SK-N-MC (cell line): ENCODE measurements around the gene DNAH5.
A peak's percentile ranks its signal among the peaks of the same experiment; 100 is the strongest.

ENCODE experiments used
- DNase-seq: peaks from one replicate; pipeline ENCODE4 v3.0.0-alpha.2; 2011; ENCODE audit warnings: low read depth, low spot score
- H3K27ac ChIP-seq: fragments of 200-600 bp; sonication (generic); 2 replicates; pipeline ENCODE4 v1.5.1; 2016; ENCODE audit warnings: mixed run types
- H3K36me3 ChIP-seq: fragments of 200-600 bp; sonication (generic); 2 replicates; pipeline ENCODE4 v1.6.1; 2017; ENCODE audit warnings: antibody characterized with exemption, low read length, mixed read lengths; ENCODE audit not compliant: insufficient read depth
- H3K4me3 ChIP-seq: fragments of 200-600 bp; sonication (generic); 2 replicates; pipeline ENCODE4 v1.5.1; 2016
- H3K9ac ChIP-seq: fragments of 200-600 bp; sonication (generic); 2 replicates; pipeline ENCODE4 v1.8.0; 2017; ENCODE audit warnings: mixed run types, mixed read lengths; ENCODE audit not compliant: insufficient read length
- H3K9me3 ChIP-seq: fragments of 200-600 bp; sonication (generic); 2 replicates; pipeline ENCODE4 v1.6.1; 2017; ENCODE audit warnings: low read depth, mild to moderate bottlenecking, antibody characterized with exemption, low read length, moderate library complexity, mixed read lengths
- EZH2 ChIP-seq: fragments of 200-600 bp; sonication (generic); IDR thresholded peaks from one replicate; pipeline ENCODE4 v1.6.1; 2017; ENCODE audit warnings: antibody characterized with exemption
- FOXP2 ChIP-seq: optimal IDR thresholded peaks from 2 replicates; pipeline ENCODE3; 2011; ENCODE audit warnings: mild to moderate bottlenecking, moderate library complexity; ENCODE audit not compliant: insufficient read depth; ENCODE audit errors: extremely low read length, control extremely low read depth
- POLR2AphosphoS5 ChIP-seq: IDR thresholded peaks from 2 replicates; pipeline ENCODE4 v1.6.1; 2012; ENCODE audit warnings: mild to moderate bottlenecking, low read depth, low read length, borderline replicate concordance

DNAH5 gene

DNA sequence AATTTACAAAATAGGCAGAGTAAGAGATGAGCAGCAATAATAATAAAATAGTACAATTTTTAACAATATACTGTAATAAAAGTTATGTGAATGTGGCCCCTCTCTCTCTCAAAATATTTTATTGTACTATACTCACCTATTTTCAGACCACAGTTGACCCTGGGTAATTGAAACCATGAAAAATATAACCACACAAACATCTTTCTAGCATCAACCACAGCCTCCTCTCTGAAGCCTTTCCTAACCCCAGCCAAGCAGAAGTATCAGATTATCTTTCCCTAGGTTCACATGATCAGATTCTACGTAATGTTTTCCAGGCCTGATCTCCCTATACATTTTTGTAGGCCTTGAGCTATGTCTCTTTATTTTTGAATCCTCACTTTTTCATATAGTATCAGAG is 35.2 kb downstream of the DNAH5 start:
- Histone ChIP-seq H3K4me3 (no peak overlapping the region), H3K9ac (no peak overlapping the region), H3K36me3 (no peaks in the 10 kb centered on the region), H3K9me3 (no peaks in the 10 kb centered on the region), H3K27ac (no peak overlapping the region)
- DNase-seq: no peak
- TF ChIP-seq FOXP2 (no peak), EZH2 (no peak), POLR2AphosphoS5 (no peak)

DNA sequence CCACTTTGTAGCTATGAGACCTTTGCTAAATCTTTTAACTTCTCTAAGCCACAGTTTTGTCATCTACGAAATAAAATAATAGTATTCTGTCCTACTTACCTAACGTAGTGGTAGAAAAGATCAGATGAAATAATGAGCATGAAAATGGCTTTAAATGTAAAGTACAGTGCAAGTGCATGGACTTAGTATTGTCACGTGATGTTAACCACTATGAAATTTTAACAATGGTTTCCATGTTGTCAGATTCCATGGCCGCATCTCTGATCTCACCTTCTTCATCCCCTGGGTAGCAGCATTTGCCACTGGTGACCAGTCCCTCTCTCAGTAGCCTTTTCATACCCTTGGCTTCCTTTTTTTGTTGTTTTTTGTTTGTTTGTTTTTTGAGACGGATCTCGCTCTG is 45.9 kb downstream of the DNAH5 start:
- Histone ChIP-seq H3K36me3 (no peaks in the 10 kb centered on the region), H3K9me3 (no peaks in the 10 kb centered on the region), H3K9ac (no peak overlapping the region), H3K27ac (no peak overlapping the region), H3K4me3 (no peak overlapping the region)
- DNase-seq: no peak
- TF ChIP-seq POLR2AphosphoS5: no peak
- no peak for TF ChIP-seq EZH2
- no peak for TF ChIP-seq FOXP2

DNA sequence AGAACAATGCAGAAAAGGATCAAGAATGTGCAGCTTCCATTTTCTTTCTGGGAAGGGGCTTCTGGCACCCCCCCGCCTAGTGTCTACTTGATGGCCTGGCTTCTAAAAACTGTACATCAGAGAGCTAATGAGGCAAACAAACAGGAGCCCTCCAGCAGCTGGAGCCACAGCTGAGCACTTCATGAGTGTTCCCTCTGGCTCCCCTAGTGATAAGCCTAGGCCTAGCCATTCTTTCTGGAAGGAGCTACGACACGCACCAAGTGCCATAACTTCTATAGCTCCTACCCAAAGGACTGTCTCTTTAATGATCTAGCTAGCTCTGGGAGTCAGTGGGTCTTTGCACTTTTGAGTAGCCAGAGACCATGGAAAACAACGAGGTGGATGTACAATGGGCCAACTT is 66.1 kb downstream of the DNAH5 start:
- H3K27ac ChIP-seq: no peak overlapping the region
- no peak for TF ChIP-seq EZH2
- TF ChIP-seq POLR2AphosphoS5: no peak
- no peak for TF ChIP-seq FOXP2
- no peaks in the 10 kb centered on the region for H3K9me3 ChIP-seq
- H3K9ac ChIP-seq: no peak overlapping the region
- no peak overlapping the region for H3K4me3 ChIP-seq
- DNase-seq: no peak
- H3K36me3 ChIP-seq: no peaks in the 10 kb centered on the region

DNA sequence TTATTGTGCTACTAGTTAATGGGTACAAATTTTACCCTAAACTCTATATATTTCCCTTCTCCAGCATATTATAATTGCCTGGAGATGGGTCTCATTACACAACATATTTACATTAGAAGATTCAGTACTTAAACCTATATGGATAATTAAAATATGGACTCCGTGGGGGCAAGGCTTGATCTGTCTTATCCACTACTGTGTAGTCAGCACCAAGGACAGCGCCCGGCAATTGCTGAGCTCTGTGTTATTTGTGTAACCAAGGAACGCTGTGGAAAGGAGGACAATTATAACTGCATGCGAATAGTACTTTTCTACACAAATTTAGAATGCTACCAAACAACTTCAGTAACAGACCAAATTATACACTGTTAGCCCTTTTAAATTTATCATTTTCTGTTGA is 77.7 kb downstream of the DNAH5 start:
- DNase-seq: peak; percentile 24
- H3K4me3 ChIP-seq: no peak overlapping the region
- no peak for TF ChIP-seq EZH2
- H3K36me3 ChIP-seq: no peaks in the 10 kb centered on the region
- H3K9ac ChIP-seq: no peak overlapping the region
- H3K27ac ChIP-seq: no peak overlapping the region
- no peaks in the 10 kb centered on the region for H3K9me3 ChIP-seq

DNA sequence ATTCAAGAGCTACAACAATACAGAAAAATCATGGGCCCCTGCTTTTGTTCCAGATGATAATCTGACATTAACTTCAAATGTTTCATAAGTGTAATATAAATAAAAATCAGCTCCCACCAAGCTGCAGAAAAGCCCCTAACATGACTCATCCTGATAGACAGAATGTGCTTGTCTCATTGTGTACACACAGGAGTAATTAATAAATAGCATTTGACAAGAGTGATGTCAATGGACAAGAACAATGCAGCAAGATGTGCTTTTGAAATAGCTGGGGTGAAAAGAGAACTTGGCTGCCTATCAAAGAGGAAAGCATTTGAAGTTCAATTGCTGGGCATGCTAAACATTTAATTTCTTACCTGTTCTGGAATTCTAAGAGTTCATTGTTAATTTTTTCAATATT is 79.2 kb downstream of the DNAH5 start:
- no peak for TF ChIP-seq FOXP2
- TF ChIP-seq EZH2: no peak
- TF ChIP-seq POLR2AphosphoS5: no peak
- DNase-seq: no peak
- no peak overlapping the region for H3K4me3 ChIP-seq
- no peaks in the 10 kb centered on the region for H3K36me3 ChIP-seq
- H3K9me3 ChIP-seq: no peaks in the 10 kb centered on the region
- H3K9ac ChIP-seq: no peak overlapping the region
- H3K27ac ChIP-seq: no peak overlapping the region

DNA sequence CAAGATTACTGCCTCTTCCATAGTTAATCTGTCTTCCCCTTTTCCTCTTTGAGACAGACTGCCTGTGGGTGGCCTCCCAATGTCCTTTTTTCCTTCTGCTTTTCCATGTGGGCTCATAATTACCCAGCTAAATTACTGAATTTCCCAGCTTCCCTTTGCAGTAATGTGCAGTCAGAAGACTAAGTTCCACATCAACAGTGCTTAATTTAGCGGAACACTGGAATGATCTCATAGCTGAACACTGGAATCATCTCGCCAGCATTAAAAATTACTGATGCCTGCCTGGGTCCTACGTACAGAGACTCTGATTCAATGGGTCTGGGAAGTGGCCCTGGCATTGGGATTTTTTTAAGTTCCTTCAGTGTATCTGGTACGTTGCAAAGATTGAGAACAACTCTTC is 84.3 kb downstream of the DNAH5 start:
- TF ChIP-seq FOXP2 (no peak), EZH2 (no peak), POLR2AphosphoS5 (no peak)
- H3K36me3 ChIP-seq: no peaks in the 10 kb centered on the region
- no peak overlapping the region for H3K4me3 ChIP-seq

DNA sequence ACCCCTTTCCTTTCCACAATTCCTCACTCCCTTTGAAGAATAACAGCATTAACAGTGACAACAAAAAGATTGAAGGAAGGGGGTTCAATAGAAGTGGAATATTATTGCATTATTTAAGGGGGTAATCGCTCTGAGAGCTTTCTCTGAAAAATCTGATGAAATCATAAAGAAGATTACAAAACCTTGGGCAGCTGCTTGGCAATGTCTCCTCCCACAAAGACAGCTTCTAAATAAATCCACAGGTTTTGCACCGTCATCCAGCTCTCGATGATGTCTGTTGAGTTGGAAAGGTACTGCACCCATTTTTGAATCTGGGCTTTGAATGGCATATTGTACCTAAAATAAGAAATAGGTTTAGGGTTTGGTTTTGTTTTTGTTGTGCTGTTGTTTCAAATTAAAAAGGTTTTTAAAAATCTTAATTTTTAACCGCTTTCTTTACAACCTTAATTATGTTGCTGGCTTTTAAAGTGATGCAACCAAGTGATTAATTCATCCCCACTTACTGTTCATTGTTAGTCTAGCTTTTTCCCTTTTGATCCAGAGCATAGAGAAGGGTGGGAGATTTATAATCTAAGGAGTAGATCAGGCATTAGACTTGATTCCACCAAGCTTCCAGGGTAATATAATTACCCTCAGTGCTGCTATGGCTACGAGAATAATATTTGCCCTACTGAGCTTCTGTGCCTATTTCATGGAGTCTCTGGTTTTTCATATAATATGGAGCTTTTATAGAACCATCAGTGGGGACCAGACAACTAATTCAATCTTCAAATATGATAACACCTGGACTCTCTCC is 85.0 kb downstream of the DNAH5 start:
- Histone ChIP-seq H3K27ac (no peak overlapping the region), H3K4me3 (no peak overlapping the region), H3K9me3 (no peaks in the 10 kb centered on the region), H3K9ac (no peak overlapping the region), H3K36me3 (no peaks in the 10 kb centered on the region)
- no peak for DNase-seq
- TF ChIP-seq EZH2: no peak
- TF ChIP-seq FOXP2: no peak
- TF ChIP-seq POLR2AphosphoS5: no peak

More for the DNA sequence above, 84.3 kb downstream of the DNAH5 start:
- no peak overlapping the region for H3K9ac ChIP-seq
- DNase-seq: no peak
- H3K9me3 ChIP-seq: no peaks in the 10 kb centered on the region
- H3K27ac ChIP-seq: no peak overlapping the region

DNA sequence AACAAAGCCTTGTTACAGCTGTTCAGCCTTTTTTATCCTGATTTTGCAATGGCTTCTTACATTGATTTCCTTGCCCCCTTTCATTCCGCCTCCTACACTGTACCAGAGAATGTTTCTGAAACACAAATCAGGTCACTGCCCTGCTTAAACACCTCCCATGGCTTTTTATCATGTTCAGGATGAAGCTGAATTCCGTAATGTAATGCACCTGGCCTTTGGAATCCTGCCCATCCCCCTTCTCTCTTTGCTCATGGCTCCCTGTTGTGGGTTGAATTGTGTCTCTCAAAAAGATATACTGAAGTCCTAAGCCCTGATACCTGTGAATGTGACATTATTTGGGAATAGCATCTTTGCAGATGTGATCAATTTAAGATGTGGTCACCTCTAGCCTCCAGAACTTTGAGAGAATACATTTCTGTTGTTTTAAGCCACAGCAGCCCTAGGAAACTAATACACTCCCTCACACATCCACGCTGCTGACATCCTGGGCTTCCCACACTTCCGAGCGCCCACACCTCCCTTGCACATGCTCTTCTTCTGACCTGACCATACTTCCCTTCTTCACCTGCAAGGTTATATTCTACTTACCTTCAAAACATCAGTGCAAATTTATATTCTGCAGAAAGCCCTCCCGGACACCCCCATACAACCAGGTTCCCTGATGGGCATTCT is 101.2 kb downstream of the DNAH5 start:
- TF ChIP-seq EZH2 (no peak), FOXP2 (no peak), POLR2AphosphoS5 (no peak)
- Histone ChIP-seq H3K9me3 (no peaks in the 10 kb centered on the region), H3K36me3 (no peaks in the 10 kb centered on the region), H3K27ac (no peak overlapping the region), H3K9ac (no peak overlapping the region), H3K4me3 (no peak overlapping the region)
- DNase-seq: no peak

DNA sequence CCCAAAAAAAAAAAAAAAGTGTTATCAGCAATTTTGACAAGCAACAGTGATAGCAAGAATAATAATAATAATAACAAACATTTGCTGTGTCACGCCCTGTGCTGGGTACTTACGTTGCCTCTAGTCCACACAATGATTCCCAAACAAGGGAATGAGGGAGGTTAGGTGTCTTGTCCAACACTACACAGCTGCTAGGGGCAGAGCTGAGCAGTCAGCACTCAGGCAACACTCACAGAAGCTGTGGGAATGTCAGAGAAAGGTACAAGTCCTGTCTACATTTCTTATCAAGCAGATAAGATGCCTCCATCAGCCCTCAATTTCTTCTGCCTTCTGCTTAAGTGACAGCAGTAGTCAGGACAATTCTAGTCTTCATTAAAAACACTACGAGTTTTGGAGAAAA is 111.0 kb downstream of the DNAH5 start:
- H3K36me3 ChIP-seq: no peaks in the 10 kb centered on the region
- TF ChIP-seq POLR2AphosphoS5 (no peak), EZH2 (no peak), FOXP2 (no peak)
- H3K27ac ChIP-seq: no peak overlapping the region
- DNase-seq: no peak
- no peak overlapping the region for H3K9ac ChIP-seq
- H3K4me3 ChIP-seq: no peak overlapping the region
- H3K9me3 ChIP-seq: no peaks in the 10 kb centered on the region
